GM12801 (cell line): Measurements from ENCODE around the gene PCAT6.

Source experiments
- CTCF ChIP-seq: IDR thresholded peaks from one replicate; pipeline ENCODE4 v1.5.1; 2011; ENCODE audit warnings: control low read depth; ENCODE audit not compliant: insufficient read length; ENCODE audit errors: extremely low read depth

PCAT6 gene

GRCh38 chr1:202854787-202855186 is 44.0 kb downstream of the PCAT6 start:
- TF ChIP-seq CTCF, result no peak

GRCh38 chr1:202856014-202856413 is 45.3 kb downstream of the PCAT6 start:
- TF ChIP-seq CTCF, result no peak

- no peak for TF ChIP-seq CTCF
Observed at GRCh38 chr1:202857136-202857610, 46.4 kb downstream of the PCAT6 start.

- TF ChIP-seq CTCF, result no peak
Observed at GRCh38 chr1:202858331-202858730, 47.6 kb downstream of the PCAT6 start.

GRCh38 chr1:202858789-202859414 is 48.1 kb downstream of the PCAT6 start:
- TF ChIP-seq CTCF, result no peak

- TF ChIP-seq CTCF, result no peak
Observed at GRCh38 chr1:202860744-202861419, 50.1 kb downstream of the PCAT6 start.
